HAP-1 (cell line): ENCODE results near the gene KLF3.

Source experiments
- DNase-seq, 2 experiments: peaks; one replicate each; pipeline ENCODE4 v3.0.0-alpha.2; 2016 to 2020; ENCODE audit warnings: low spot score in 2 of 2
- H3K27me3 ChIP-seq: fragments of 250-450 bp; sonication (Bioruptor Pico); 2 replicates; pipeline ENCODE4 v1.5.1; 2020; ENCODE audit warnings: low read depth, mild to moderate bottlenecking, moderate library complexity
- H3K36me3 ChIP-seq: fragments of 250-450 bp; sonication (Bioruptor Pico); replicated peaks from 2 replicates; pipeline ENCODE4 v1.5.1; 2020; ENCODE audit warnings: mild to moderate bottlenecking
- H3K4me1 ChIP-seq: fragments of 250-450 bp; sonication (Bioruptor Pico); 2 replicates; pipeline ENCODE4 v1.5.1; 2020; ENCODE audit warnings: mild to moderate bottlenecking
- H3K4me3 ChIP-seq: fragments of 250-450 bp; sonication (Bioruptor Pico); 2 replicates; pipeline ENCODE4 v1.5.1; 2020; ENCODE audit warnings: mild to moderate bottlenecking, moderate library complexity
- H3K9me3 ChIP-seq: fragments of 250-450 bp; sonication (Bioruptor Pico); 2 replicates; pipeline ENCODE4 v1.5.1; 2020; ENCODE audit warnings: mild to moderate bottlenecking, moderate library complexity
- in situ Hi-C: fragments of 300-500 bp; cut with MboI; formaldehyde crosslinking; loops from 3 replicates; pipeline ENCODE4 v1.14.3; 2020; ENCODE audit warnings: low sequenced_read_pairs, inconsistent platforms, mixed read lengths

Gene KLF3

DNA sequence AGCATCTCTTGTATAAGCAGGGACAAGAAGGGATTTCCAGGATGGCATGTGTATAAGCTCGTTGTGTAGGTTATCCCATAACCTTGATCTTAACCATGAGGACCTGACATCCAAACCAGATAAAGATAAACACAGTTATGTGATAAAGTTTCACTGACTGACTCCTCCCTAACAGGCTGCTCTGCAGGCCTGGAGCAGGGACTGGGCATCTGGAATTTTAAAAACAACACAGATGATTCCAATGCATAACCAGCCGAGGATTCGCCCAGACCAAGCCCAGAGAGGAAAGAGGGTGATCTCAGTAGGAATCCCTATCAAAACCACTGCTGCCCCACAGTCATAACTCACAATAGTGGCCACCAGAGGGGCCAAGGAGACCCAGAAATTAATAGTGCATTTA, 22.7 kb downstream of the KLF3 start:
- Histone ChIP-seq H3K27me3 (no peaks in the 10 kb centered on the region), H3K4me3 (no peak overlapping the region), H3K4me1 (no peaks in the 10 kb centered on the region), H3K9me3 (no peaks in the 10 kb centered on the region), H3K36me3 (peaks cover 43% of the 10 kb centered on the region)
- in situ Hi-C loops, result no loop called here
- no peak for DNase-seq

DNA sequence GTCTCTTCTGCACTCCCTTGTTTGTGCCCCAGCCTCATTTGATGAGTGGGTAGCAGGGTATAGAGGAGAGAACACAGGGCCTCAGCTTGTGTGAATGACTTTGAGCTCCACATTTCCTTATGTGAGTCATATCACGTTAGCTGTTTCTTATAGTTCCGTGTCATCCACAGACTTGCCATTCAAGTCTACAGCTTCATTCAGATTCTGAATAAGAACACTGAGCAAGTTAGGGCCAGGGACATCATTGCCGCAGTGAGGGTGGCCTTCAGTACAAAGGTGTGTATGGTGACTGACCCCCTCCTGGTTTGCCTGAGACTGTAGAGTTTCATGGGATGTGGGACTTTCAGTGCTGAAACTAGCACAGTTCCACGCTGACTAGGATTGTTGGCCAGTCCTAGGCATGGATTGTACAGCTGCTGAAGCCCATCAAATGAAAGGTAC, 23.6 kb downstream of the KLF3 start:
- in situ Hi-C loops, result no loop called here
- no peaks in the 10 kb centered on the region for H3K9me3 ChIP-seq
- H3K4me3 ChIP-seq, result no peak overlapping the region
- peaks cover 39% of the 10 kb centered on the region for H3K36me3 ChIP-seq
- no peak for DNase-seq
- no peaks in the 10 kb centered on the region for H3K4me1 ChIP-seq
- no peaks in the 10 kb centered on the region for H3K27me3 ChIP-seq

DNA sequence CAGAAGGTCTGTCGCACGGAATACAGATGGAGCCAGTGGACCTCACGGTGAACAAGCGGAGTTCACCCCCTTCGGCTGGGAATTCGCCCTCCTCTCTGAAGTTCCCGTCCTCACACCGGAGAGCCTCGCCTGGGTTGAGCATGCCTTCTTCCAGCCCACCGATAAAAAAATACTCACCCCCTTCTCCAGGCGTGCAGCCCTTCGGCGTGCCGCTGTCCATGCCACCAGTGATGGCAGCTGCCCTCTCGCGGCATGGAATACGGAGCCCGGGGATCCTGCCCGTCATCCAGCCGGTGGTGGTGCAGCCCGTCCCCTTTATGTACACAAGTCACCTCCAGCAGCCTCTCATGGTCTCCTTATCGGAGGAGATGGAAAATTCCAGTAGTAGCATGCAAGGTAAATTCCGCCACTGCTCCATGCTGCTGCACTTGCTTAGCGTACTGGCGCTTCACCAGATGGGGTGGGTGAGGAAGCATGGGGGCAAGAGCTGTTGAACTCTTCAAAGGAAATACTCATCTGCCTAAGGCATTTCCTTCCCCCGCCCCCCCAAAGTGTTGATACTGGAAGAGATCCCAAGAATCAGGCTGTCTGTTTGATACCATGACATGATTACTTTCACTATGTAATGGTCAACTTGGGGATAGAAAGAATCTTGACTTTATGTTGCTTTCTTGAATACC, 24.8 kb downstream of the KLF3 start:
- in situ Hi-C loops, result no loop called here
- Histone ChIP-seq H3K36me3 (peaks cover 36% of the 10 kb centered on the region), H3K4me3 (no peak overlapping the region), H3K27me3 (no peaks in the 10 kb centered on the region), H3K9me3 (no peaks in the 10 kb centered on the region), H3K4me1 (no peaks in the 10 kb centered on the region)
- no peak for DNase-seq

DNA sequence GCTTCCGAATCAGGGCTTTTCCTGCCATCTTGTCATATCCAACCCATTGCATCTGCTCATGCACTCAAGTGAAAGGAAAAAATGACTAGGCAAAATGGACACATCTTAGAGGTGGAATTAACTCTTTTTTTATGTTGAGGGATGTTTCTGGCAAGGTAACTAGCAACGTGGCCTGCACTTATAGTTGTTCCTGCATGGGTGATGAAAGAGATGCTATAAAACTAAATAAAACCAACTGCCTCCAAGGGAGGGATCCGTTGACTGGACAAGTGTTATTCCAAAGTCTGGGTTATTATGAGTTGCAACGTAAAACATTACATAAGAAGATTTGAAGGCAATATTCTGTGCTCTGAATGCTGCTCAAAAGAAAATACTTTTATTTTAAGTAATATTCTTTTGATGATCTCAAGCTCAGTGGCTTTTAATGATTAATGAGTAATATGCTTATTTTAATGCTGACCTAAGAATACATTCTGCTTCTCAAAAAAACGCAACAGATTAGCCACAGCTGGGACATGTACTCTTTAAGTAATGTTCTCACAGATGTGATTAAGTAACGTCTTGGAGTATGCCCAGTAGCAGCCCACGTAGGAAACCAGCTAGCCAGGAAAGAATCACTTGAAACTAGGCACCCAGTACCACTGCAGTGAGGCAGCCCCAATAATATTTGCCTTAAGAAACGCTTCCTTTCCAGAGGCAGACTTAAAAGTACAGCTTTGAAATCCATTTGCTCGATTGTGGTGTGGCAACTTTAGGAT, 27.4 kb downstream of the KLF3 start:
- H3K27me3 ChIP-seq, result no peaks in the 10 kb centered on the region
- H3K9me3 ChIP-seq, result no peaks in the 10 kb centered on the region
- peaks cover 44% of the 10 kb centered on the region for H3K36me3 ChIP-seq
- H3K4me3 ChIP-seq, result no peak overlapping the region
- DNase-seq, result no peak
- in situ Hi-C loops, result no loop called here
- peaks cover 6% of the 10 kb centered on the region for H3K4me1 ChIP-seq

DNA sequence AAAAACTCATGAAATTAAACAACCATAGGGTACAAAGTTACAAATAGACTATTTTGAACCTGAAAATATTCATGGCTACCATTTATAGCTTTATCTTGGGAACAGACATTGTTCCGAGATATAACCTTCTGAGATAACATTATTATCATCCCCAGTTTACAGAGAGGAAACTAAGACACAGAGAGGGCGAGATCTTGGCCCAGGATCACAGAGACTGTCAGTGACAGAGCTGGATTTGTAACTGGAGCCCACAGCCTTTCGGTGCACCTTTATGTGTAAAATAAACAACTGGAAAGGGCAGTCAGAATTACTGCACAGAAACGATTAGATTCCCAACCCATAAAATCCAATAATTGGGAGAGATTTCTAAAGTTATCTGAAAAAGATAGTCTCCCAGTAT, 28.4 kb downstream of the KLF3 start:
- Histone ChIP-seq H3K36me3 (peaks cover 53% of the 10 kb centered on the region), H3K9me3 (no peaks in the 10 kb centered on the region)
- in situ Hi-C loops, result no loop called here

DNA sequence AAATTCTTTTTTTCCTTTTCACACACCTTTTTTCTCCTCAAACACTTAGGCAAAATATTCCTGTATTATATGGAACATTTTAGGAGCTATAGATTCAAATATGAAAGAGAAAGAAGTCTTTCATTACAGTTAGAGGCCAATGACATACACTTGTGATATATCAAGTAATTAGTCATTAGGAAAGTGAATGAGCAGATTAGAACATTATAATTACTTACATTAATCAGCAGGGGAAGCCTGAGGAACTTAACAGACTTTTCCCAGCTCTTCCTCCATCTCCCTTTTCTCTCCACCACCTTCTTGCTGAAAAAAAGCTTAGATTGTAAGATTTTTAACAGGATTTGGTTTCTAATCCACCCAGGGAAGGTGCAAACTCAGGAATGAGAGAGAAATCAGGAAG, 29.6 kb downstream of the KLF3 start:
- Histone ChIP-seq H3K4me1 (peaks cover 6% of the 10 kb centered on the region), H3K9me3 (no peaks in the 10 kb centered on the region), H3K4me3 (no peak overlapping the region), H3K36me3 (peaks cover 58% of the 10 kb centered on the region), H3K27me3 (no peaks in the 10 kb centered on the region)
- in situ Hi-C loops, result no loop called here
- DNase-seq, result no peak

More for the DNA sequence above, 28.4 kb downstream of the KLF3 start:
- Histone ChIP-seq H3K4me3 (no peak overlapping the region), H3K4me1 (peaks cover 6% of the 10 kb centered on the region), H3K27me3 (no peaks in the 10 kb centered on the region)
- no peak for DNase-seq

DNA sequence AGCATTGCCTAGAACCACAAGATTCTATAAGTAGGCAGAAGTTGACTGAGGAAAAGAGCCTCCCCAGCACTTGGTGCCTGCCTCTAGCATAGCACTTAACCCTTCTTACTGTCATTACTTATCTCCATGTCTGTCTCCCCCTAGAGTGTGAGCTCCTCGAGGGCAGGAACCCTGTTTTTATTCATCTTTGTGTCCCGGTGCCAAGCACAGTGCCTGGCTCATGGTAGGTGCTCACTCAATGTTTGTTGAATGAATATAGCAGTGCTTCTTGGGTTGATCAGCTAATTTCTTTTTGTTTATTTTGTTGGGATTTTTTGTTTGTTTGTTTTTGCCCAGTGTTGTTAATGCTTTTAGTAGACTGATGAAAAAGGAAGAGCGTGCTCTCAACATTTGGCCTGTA, 30.3 kb downstream of the KLF3 start:
- no peak for DNase-seq

DNA sequence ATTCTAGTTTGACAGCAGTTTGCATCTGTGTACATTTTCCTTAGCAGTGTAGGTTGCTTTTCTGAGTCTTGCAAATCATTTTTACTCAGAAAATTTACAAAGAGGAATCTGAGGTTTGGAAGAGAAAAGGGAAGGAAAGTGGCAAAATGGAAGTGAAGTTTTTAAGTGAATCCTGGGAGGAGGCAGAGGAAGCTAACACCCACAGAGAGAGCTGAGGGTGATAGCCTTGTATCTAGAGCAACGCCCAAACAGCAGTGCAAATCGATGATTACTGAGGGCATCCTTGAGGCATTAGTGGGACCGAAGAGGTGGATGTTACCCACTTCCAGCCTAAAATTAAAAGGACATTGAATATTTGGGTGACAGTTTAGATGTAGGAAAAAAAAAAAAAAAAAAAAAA, 31.8 kb downstream of the KLF3 start:
- Histone ChIP-seq H3K4me1 (peaks cover 6% of the 10 kb centered on the region), H3K4me3 (no peak overlapping the region), H3K27me3 (no peaks in the 10 kb centered on the region), H3K36me3 (peaks cover 36% of the 10 kb centered on the region), H3K9me3 (no peaks in the 10 kb centered on the region)
- in situ Hi-C loops, result no loop called here
- no peak for DNase-seq

More for the DNA sequence above, 30.3 kb downstream of the KLF3 start:
- Histone ChIP-seq H3K9me3 (no peaks in the 10 kb centered on the region), H3K27me3 (no peaks in the 10 kb centered on the region), H3K4me1 (peaks cover 6% of the 10 kb centered on the region), H3K36me3 (peaks cover 51% of the 10 kb centered on the region), H3K4me3 (no peak overlapping the region)
- in situ Hi-C loops, result no loop called here

DNA sequence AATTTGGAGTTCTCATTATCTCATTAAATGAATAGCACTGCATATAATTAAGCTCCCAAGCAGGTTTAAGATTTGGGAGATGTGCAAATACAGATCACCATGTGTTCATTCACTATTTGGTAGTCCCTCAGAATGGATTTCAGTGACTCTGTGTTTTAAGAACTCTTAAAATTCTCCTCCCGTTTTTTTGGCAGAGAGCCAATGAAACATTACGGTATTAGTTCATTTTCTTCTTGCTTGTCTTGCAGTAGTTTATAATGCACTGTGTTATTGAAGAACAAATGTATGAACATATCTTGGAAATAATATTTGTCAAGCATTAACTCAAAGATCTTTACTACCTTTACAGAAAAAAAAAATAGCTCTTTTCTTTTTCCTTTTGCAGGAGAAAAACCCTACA, 32.7 kb downstream of the KLF3 start:
- Histone ChIP-seq H3K4me1 (peaks cover 6% of the 10 kb centered on the region), H3K36me3 (peaks cover 32% of the 10 kb centered on the region), H3K9me3 (no peaks in the 10 kb centered on the region), H3K4me3 (no peak overlapping the region), H3K27me3 (no peaks in the 10 kb centered on the region)
- no peak for DNase-seq
- in situ Hi-C loops, result no loop called here

DNA sequence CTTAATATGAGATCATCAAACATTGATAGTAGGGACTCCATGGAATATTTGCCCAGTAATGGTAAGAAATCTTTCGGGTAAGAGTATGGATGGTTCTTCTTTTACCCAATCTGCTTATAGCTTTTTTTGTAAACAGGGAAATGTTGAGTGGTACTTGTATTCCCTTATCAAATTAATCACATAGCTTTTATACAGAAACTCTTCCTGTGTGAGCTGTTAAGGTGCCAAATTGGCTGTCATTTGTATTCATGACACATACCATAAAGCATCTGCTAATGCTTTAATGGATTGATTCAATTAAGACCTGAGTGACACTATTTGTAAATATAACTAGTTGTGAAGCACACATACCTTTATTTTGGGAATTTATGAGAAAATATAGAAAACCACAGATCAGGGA, 34.2 kb downstream of the KLF3 start:
- DNase-seq, result no peak
- Histone ChIP-seq H3K36me3 (peaks cover 32% of the 10 kb centered on the region), H3K4me3 (no peak overlapping the region), H3K9me3 (no peaks in the 10 kb centered on the region), H3K27me3 (no peaks in the 10 kb centered on the region), H3K4me1 (peaks cover 7% of the 10 kb centered on the region)
- in situ Hi-C loops, result no loop called here

DNA sequence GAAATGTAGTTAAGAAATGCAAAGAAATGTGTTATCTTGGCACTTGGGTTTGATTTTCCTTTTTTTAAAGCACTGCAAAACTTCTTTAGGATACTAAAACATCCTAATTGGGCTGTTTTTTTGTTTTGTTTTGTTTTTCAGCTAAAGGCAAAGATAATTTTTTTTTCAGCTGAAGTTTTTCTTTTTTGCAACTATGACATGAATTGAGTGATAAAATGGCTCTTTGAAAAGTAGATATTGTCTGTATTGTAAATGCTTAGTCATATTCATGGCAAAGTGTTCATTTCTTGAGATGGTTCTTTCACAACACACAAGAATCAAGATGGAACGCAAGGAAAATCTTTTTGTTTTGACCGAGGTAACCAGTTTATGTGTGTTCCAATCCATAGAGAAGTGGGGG, 35.1 kb downstream of the KLF3 start:
- in situ Hi-C loops, result no loop called here
- Histone ChIP-seq H3K4me3 (no peak overlapping the region), H3K27me3 (no peaks in the 10 kb centered on the region), H3K4me1 (peaks cover 8% of the 10 kb centered on the region), H3K36me3 (peaks cover 28% of the 10 kb centered on the region), H3K9me3 (no peaks in the 10 kb centered on the region)
- no peak for DNase-seq

DNA sequence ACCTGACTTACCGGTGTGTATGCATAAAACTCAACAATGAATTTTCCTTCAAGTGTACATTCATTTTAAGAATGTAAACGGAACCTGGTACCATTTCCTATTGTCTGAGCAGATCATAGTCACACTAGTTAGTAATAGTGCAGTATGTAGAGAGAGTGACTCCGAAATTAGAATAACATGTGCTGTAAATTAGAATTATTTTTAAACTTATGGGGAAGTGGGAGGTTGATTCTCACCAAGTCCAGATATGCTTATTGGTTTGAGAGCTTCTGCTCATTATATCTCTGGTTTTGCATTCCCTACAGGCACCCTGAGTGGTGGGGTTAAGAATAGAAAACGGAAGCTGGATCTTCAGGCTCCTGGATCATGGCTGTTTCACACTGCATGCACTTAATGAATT, 39.6 kb downstream of the KLF3 start:
- Histone ChIP-seq H3K36me3 (no peaks in the 10 kb centered on the region), H3K27me3 (no peaks in the 10 kb centered on the region), H3K9me3 (no peaks in the 10 kb centered on the region), H3K4me3 (no peak overlapping the region), H3K4me1 (peaks cover 2% of the 10 kb centered on the region; the same call in 1 of the 2 replicates)
- DNase-seq, result no peak
- in situ Hi-C loops, result no loop called here

DNA sequence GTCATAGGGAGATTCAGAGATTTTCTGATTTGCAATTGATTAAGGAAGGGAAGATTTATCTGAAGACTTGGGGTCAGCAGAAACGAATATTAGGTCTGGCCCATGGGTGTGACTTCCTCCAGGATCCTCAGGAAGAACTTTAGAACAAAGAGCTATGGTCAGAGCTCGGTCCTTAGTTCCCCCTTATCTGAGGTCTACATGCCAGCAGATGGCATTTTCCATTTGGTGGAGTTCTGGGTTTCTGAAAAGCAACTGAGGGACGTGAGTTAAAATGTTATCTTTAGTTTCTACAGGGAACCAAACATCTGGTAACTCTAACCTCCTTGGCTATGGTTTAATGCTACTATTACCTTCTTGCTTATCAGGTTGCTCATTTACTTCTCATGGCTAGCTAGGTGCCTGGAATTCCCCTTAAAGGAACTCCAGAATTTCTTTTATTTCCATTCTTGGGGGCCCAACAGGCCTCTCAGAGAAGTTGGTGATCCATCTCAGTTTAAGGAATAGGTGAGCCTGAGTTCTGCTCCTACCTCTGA, 40.7 kb downstream of the KLF3 start:
- H3K36me3 ChIP-seq, result no peaks in the 10 kb centered on the region
- H3K27me3 ChIP-seq, result no peaks in the 10 kb centered on the region
- peaks cover 2% of the 10 kb centered on the region; the same call in 1 of the 2 replicates for H3K4me1 ChIP-seq
- no peak for DNase-seq
- H3K4me3 ChIP-seq, result no peak overlapping the region
- no peaks in the 10 kb centered on the region for H3K9me3 ChIP-seq
- in situ Hi-C loops, result no loop called here

DNA sequence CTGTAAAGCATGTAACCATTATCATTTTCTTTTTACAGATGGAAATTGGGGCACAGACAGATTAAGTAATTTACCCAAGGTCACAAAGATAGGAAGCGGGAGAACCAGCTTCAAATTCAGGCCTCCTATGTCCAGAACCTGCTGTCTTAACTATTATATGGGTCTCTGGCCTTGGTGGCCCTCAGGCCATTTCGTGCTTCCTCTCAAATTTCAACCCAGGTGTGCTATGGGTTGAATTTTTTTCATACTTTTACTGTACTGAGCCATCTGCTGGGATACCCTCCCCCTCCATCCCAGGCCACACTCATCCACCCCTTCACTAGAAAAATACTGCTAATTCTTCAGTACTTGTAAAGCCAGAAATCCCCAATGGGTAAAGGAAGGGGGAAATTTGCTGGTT, 42.3 kb downstream of the KLF3 start:
- H3K9me3 ChIP-seq, result no peaks in the 10 kb centered on the region
- peaks cover 2% of the 10 kb centered on the region; the same call in 1 of the 2 replicates for H3K4me1 ChIP-seq
- H3K27me3 ChIP-seq, result no peaks in the 10 kb centered on the region
- H3K36me3 ChIP-seq, result no peaks in the 10 kb centered on the region
- no peak overlapping the region for H3K4me3 ChIP-seq
- no peak for DNase-seq
- in situ Hi-C loops, result no loop called here
